K562 (cell line): ENCODE results near the gene DIP2B. TPM values are rescaled to one million over a fixed set of nuclear protein-coding genes. Genes with fewer than 3 reads are reported as not detected.

ENCODE experiments used
- ARID1B ChIP-seq: fragments of 450-650 bp; IDR thresholded peaks from 2 replicates; pipeline ENCODE4 v1.6.1; 2016; ENCODE audit warnings: antibody characterized with exemption, mild to moderate bottlenecking, inconsistent platforms
- CBFA2T3 ChIP-seq: fragments of 450-650 bp; IDR thresholded peaks from 2 replicates; pipeline ENCODE4 v1.6.1; 2017
- DPF2 ChIP-seq: fragments of 450-650 bp; IDR thresholded peaks from 2 replicates; pipeline ENCODE4 v1.6.1; 2016
- E2F3 ChIP-seq: fragments of 250-450 bp; sonication (Bioruptor Pico); IDR thresholded peaks from 2 replicates; pipeline ENCODE4 v1.4.0; 2020; ENCODE audit warnings: mild to moderate bottlenecking
- E2F8 ChIP-seq: fragments of 450-650 bp; IDR thresholded peaks from 2 replicates; pipeline ENCODE4 v1.7.1; 2018; ENCODE audit warnings: mild to moderate bottlenecking, low read depth; ENCODE audit not compliant: partially characterized antibody
- ETS2 ChIP-seq: IDR thresholded peaks from 2 replicates; pipeline ENCODE4 v1.6.1; 2016; ENCODE audit warnings: borderline replicate concordance, missing genetic modification characterization, mild to moderate bottlenecking, moderate library complexity, missing compliant biosample characterization; ENCODE audit not compliant: poor library complexity, severe bottlenecking
- FOSL1 ChIP-seq: fragments of 200-800 bp; sonication (Bioruptor generic); conservative IDR thresholded peaks from 2 replicates; pipeline ENCODE4 v1.6.1; 2016; ENCODE audit warnings: missing genetic modification characterization, missing compliant biosample characterization
- KDM1A ChIP-seq, 2 experiments: fragments of 450-650 bp; IDR thresholded peaks; 2 replicates each; pipeline ENCODE4 v1.6.1; 2016; ENCODE audit warnings: mild to moderate bottlenecking in 2 of 2
- KLF16 ChIP-seq: IDR thresholded peaks from 2 replicates; pipeline ENCODE4 v1.6.1; 2016; ENCODE audit warnings: antibody characterized with exemption
- NCOR1 ChIP-seq: fragments of 450-650 bp; IDR thresholded peaks from 2 replicates; pipeline ENCODE4 v1.6.1; 2016; ENCODE audit warnings: mild to moderate bottlenecking, moderate library complexity
- NFE2 ChIP-seq: IDR thresholded peaks from 2 replicates; pipeline ENCODE4 v1.6.1; 2014; ENCODE audit warnings: antibody characterized with exemption, low read depth
- NR2C2 ChIP-seq, 2 experiments: fragments of 200-800 bp in 1 of 2; sonication (Bioruptor generic) in 1 of 2; sonication (generic) in 1 of 2; formaldehyde crosslinking in 1 of 2; IDR thresholded peaks; 2 replicates each; pipeline versions ENCODE4 v1.6.1 to v1.8.0; 2016 to 2022; ENCODE audit warnings: mild to moderate bottlenecking in 1 of 2, missing compliant biosample characterization in 1 of 2, missing genetic modification characterization in 1 of 2, missing genetic modification reagents in 1 of 2
- SMARCA4 ChIP-seq: fragments of 450-650 bp; IDR thresholded peaks from 2 replicates; pipeline ENCODE4 v1.6.1; 2016
- TCFL5 ChIP-seq: fragments of 250-450 bp; sonication (Bioruptor Pico); conservative IDR thresholded peaks from 2 replicates; pipeline ENCODE4 v1.6.1; 2021; ENCODE audit warnings: mild to moderate bottlenecking, moderate library complexity, matching md5 sums
- ZBTB1 ChIP-seq: sonication (generic); formaldehyde crosslinking; IDR thresholded peaks from 2 replicates; pipeline ENCODE4 v1.8.1; 2023; ENCODE audit warnings: missing genetic modification reagents, low read depth, mild to moderate bottlenecking, borderline replicate concordance
- polyA plus RNA-seq, 8 experiments: library from polyadenylated mRNA; depleted of rRNA in 4 of 8; stranded (reverse) in 5 of 8; unstranded in 3 of 8; fragments of >200 nt; fragmentation: Nextera tagmentation in 2 of 8; fragmentation: Illumina TruSeq in 1 of 8; extraction: Ambion mirVana in 2 of 8; extraction: Trizol in 1 of 8; gene quantifications; 2 replicates each; pipeline versions ENCODE4 v1.2.1 to v1.2.3, GENCODE V29; 2011 to 2014; ENCODE audit warnings: inconsistent platforms in 1 of 8, missing spikeins in 1 of 8
- total RNA-seq, 7 experiments: library from RNA; depleted of rRNA in 6 of 7; stranded (reverse); fragments of >200 nt in 6 of 7; fragmentation: Illumina TruSeq in 2 of 7; extraction: Trizol in 2 of 7; gene quantifications; 2 replicates each; pipeline versions ENCODE4 v1.2.1 to v1.2.3, GENCODE V29; 2011 to 2021; ENCODE audit warnings: low replicate concordance in 1 of 7
- TF ChIP-seq, protein P1 (sequence below), 2 experiments: fragments of 150-350 bp in 1 of 2; IDR thresholded peaks; 2 replicates each; pipeline ENCODE4 v1.6.1; 2012 to 2016; ENCODE audit warnings: low read depth in 2 of 2, low read length in 2 of 2, mild to moderate bottlenecking in 1 of 2, moderate library complexity in 1 of 2

The DIP2B gene
- total and polyA plus RNA-seq, 9 of the 15 experiments (the other 6 are each of a cell fraction or from before 2014, with no cell fraction given), result 4.6 to 26.1 (median 18.8) TPM

DNA sequence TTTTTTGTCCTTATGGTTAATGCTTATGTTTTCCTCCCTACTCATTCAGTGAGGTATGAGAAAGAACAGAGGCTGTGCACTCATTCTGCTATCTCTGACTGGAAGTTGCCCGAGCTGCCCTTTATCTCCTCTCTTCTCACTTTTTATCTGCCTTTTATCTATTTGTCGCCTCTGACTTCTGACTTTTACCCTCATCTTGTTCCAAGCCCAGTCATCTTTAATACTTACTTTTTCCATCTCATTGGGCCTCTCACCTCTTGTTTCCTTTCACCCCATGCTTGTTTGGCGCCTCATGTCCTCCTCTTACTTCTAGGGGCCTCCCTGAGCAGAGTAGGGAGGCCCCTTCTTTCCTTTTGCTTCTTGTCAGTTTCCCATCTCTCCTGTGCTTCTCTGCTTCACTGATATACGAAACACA is 50.7 kb downstream of the DIP2B start (continued):
- TF ChIP-seq E2F8, result no peak
- TF ChIP-seq, protein P1, sequence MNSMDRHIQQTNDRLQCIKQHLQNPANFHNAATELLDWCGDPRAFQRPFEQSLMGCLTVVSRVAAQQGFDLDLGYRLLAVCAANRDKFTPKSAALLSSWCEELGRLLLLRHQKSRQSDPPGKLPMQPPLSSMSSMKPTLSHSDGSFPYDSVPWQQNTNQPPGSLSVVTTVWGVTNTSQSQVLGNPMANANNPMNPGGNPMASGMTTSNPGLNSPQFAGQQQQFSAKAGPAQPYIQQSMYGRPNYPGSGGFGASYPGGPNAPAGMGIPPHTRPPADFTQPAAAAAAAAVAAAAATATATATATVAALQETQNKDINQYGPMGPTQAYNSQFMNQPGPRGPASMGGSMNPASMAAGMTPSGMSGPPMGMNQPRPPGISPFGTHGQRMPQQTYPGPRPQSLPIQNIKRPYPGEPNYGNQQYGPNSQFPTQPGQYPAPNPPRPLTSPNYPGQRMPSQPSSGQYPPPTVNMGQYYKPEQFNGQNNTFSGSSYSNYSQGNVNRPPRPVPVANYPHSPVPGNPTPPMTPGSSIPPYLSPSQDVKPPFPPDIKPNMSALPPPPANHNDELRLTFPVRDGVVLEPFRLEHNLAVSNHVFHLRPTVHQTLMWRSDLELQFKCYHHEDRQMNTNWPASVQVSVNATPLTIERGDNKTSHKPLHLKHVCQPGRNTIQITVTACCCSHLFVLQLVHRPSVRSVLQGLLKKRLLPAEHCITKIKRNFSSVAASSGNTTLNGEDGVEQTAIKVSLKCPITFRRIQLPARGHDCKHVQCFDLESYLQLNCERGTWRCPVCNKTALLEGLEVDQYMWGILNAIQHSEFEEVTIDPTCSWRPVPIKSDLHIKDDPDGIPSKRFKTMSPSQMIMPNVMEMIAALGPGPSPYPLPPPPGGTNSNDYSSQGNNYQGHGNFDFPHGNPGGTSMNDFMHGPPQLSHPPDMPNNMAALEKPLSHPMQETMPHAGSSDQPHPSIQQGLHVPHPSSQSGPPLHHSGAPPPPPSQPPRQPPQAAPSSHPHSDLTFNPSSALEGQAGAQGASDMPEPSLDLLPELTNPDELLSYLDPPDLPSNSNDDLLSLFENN (IDR thresholded peaks at IDR 0.05; ENCODE audit: low read depth in 2 of 2, low read length in 2 of 2), result no peak
- no peak for TF ChIP-seq KLF16
- TF ChIP-seq E2F3, result no peak
- TF ChIP-seq NR2C2 (CRISPR knock-in tag; IDR thresholded peaks at IDR 0.05), result no peak
- peak; percentile 90 for TF ChIP-seq NR2C2 (tag; IDR thresholded peaks at IDR 0.05)
- no peak for TF ChIP-seq ETS2 (tag)
- peak; percentile 52 for TF ChIP-seq CBFA2T3
- peak in 1 of 2 experiments; percentile 13; a peak in 2 of 4 replicates for TF ChIP-seq KDM1A (IDR thresholded peaks at IDR 0.05)
- no peak for TF ChIP-seq TCFL5
- peak; percentile 76 for TF ChIP-seq ARID1B
- TF ChIP-seq DPF2, result peak; percentile 70
- TF ChIP-seq ZBTB1, result no peak
- TF ChIP-seq NCOR1, result peak; percentile 37
- peak; percentile 67; the same call in 1 of the 2 replicates for TF ChIP-seq SMARCA4
- TF ChIP-seq NFE2, result peak; percentile 16; the same call in 1 of the 2 replicates
- peak; percentile 53 for TF ChIP-seq FOSL1 (tag)
